ENCODE results near the gene ATP8B3. TPM values are rescaled to one million over a fixed set of nuclear protein-coding genes. Genes with fewer than 3 reads are reported as not detected.

Gene ATP8B3
- total and polyA plus RNA-seq, 2 donors from 2014 or later: 0.24 to 3.6 TPM

GRCh38 chr19:1769645-1769985 lies 42.5 kb downstream of the ATP8B3 start:
- Histone ChIP-seq H3K27me3 (ENCODE audit: control insufficient read depth, insufficient read depth, low read length) (peaks cover 32% of the 10 kb centered on the region), H3K4me3 (ENCODE audit: low read length in 3 of 3) (no peak overlapping the region), H3K4me1 (ENCODE audit: control insufficient read depth in 2 of 3, insufficient read depth in 2 of 3, low read depth in 1 of 3, low read length in 3 of 3) (no peaks in the 10 kb centered on the region), H3K9ac (ENCODE audit: low read length in 3 of 3) (no peak overlapping the region), H3K9me3 (ENCODE audit: control insufficient read depth in 2 of 3, insufficient read depth in 1 of 3, low read length in 3 of 3) (peaks cover 0 to 14% (median 6%) of the 10 kb centered on the region in 3 donors), H3K27ac (ENCODE audit: low read depth in 2 of 2, low read length in 2 of 2) (no peak overlapping the region), H3K36me3 (ENCODE audit: control insufficient read depth in 2 of 3, insufficient read depth in 3 of 3, low read length in 3 of 3) (no peaks in the 10 kb centered on the region)
- FAIRE-seq (no peak), DNase-seq (no peak)
- TF ChIP-seq, protein P1, sequence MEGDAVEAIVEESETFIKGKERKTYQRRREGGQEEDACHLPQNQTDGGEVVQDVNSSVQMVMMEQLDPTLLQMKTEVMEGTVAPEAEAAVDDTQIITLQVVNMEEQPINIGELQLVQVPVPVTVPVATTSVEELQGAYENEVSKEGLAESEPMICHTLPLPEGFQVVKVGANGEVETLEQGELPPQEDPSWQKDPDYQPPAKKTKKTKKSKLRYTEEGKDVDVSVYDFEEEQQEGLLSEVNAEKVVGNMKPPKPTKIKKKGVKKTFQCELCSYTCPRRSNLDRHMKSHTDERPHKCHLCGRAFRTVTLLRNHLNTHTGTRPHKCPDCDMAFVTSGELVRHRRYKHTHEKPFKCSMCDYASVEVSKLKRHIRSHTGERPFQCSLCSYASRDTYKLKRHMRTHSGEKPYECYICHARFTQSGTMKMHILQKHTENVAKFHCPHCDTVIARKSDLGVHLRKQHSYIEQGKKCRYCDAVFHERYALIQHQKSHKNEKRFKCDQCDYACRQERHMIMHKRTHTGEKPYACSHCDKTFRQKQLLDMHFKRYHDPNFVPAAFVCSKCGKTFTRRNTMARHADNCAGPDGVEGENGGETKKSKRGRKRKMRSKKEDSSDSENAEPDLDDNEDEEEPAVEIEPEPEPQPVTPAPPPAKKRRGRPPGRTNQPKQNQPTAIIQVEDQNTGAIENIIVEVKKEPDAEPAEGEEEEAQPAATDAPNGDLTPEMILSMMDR (IDR thresholded peaks at IDR 0.05; ENCODE audit: borderline replicate concordance, extremely low read depth, insufficient read depth): no peak
- intact Hi-C loops (cut with DNase I): loop anchor here (5.0 kb wide), 1 partner anchor 222 kb away; no protein-coding TSS in a partner anchor

DNA sequence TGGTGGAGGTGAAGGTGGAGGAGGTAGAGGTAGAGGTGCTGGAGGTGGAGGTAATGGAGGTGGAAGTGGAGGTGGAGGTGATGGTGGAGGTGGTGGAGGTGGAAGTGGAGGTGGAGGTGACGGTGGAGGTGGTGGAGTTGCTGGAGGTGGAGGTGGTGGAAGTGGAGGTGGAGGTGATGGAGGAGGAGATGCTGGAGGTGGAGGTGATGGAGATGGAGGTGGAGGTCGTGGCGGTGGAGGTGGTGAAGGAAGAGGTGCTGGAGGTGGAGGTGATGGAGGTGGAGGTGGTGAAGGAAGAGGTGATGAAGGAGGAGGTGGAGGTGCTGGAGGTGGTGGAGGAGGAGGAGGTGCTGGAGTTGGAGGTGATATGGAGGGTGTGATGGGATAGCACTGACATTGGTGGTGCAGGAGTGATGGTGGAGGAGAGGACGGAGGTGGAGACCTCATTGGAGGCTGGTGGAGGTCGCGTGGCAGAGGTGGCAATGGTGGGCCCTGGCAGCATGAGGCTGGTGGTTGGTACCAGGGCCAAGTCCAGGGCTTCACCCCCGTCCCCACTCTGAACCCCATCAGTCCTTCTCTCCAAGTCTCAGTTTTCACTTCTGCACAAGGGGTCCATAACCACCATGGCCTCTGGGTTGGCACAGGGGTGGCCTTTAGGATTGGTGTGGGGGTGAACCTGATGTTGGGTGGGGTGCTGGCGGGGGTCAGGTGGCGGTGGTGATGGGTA lies 43.0 kb downstream of the ATP8B3 start:
- Histone ChIP-seq H3K9ac (ENCODE audit: low read length in 3 of 3) (no peak overlapping the region), H3K27me3 (ENCODE audit: control insufficient read depth, insufficient read depth, low read length) (peaks cover 33% of the 10 kb centered on the region), H3K36me3 (ENCODE audit: control insufficient read depth in 2 of 3, insufficient read depth in 3 of 3, low read length in 3 of 3) (no peaks in the 10 kb centered on the region), H3K27ac (ENCODE audit: low read depth in 2 of 2, low read length in 2 of 2) (no peak overlapping the region), H3K4me1 (ENCODE audit: control insufficient read depth in 2 of 3, insufficient read depth in 2 of 3, low read depth in 1 of 3, low read length in 3 of 3) (no peaks in the 10 kb centered on the region), H3K9me3 (ENCODE audit: control insufficient read depth in 2 of 3, insufficient read depth in 1 of 3, low read length in 3 of 3) (peaks cover 0 to 14% (median 6%) of the 10 kb centered on the region in 3 donors), H3K4me3 (ENCODE audit: low read length in 3 of 3) (no peak overlapping the region)
- DNase-seq: no peak
- no peak for FAIRE-seq
- TF ChIP-seq, protein P1 (IDR thresholded peaks at IDR 0.05; ENCODE audit: borderline replicate concordance, extremely low read depth, insufficient read depth): no peak
- intact Hi-C loops (cut with DNase I): loop anchor here (5.0 kb wide), 1 partner anchor 222 kb away; no protein-coding TSS in a partner anchor

DNA sequence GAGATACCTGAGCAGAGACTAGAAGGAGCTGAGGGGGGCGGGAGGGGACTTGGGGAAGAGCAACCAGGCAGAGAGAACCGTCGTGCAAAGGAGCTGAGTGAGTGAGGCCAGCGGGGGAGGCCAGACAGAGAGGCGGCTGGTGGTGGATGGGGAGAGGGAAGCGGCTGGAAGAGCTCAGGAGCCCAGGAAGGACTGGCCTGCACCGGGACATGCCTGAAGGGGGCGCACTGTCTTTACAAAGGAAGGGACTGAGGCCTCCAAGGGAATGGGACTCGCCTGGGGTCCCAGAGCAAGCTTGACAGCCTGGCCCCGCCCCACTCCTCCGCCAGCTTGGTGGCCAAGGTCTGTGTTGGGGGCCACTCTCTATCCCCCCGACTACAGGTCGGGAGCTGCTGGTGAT lies 43.8 kb downstream of the ATP8B3 start:
- Histone ChIP-seq H3K27ac (ENCODE audit: low read depth in 2 of 2, low read length in 2 of 2) (no peak overlapping the region), H3K9me3 (ENCODE audit: control insufficient read depth in 2 of 3, insufficient read depth in 1 of 3, low read length in 3 of 3) (peaks cover 0 to 14% (median 6%) of the 10 kb centered on the region in 3 donors), H3K27me3 (ENCODE audit: control insufficient read depth, insufficient read depth, low read length) (peaks cover 31% of the 10 kb centered on the region), H3K4me3 (ENCODE audit: low read length in 3 of 3) (no peak overlapping the region), H3K36me3 (ENCODE audit: control insufficient read depth in 2 of 3, insufficient read depth in 3 of 3, low read length in 3 of 3) (no peaks in the 10 kb centered on the region), H3K9ac (ENCODE audit: low read length in 3 of 3) (no peak overlapping the region), H3K4me1 (ENCODE audit: control insufficient read depth in 2 of 3, insufficient read depth in 2 of 3, low read depth in 1 of 3, low read length in 3 of 3) (no peaks in the 10 kb centered on the region)
- FAIRE-seq (no peak), DNase-seq (peak in 1 of 5 donors; percentile 43)
- TF ChIP-seq, protein P1 (IDR thresholded peaks at IDR 0.05; ENCODE audit: borderline replicate concordance, extremely low read depth, insufficient read depth): no peak
- intact Hi-C loops (cut with DNase I): loop anchor here (5.0 kb wide), 1 partner anchor 221 kb away; no protein-coding TSS in a partner anchor
